HepG2 (cell line): ENCODE results near the gene CA12. TPM values are rescaled to one million over a fixed set of nuclear protein-coding genes. Genes with fewer than 3 reads are reported as not detected.

Source experiments
- ARID4A ChIP-seq: sonication (generic); formaldehyde crosslinking; IDR thresholded peaks from 2 replicates; pipeline ENCODE4 v1.5.0; 2020; ENCODE audit warnings: mild to moderate bottlenecking, missing genetic modification reagents, borderline replicate concordance
- ATAD3A ChIP-seq: sonication (generic); formaldehyde crosslinking; IDR thresholded peaks from 2 replicates; pipeline ENCODE4 v1.4.0; 2020; ENCODE audit warnings: missing genetic modification reagents
- MYPOP ChIP-seq: sonication (generic); formaldehyde crosslinking; IDR thresholded peaks from 2 replicates; pipeline ENCODE4 v1.8.1; 2023; ENCODE audit warnings: mild to moderate bottlenecking, moderate library complexity, missing genetic modification reagents
- TOPORS ChIP-seq: sonication (generic); formaldehyde crosslinking; IDR thresholded peaks from 2 replicates; pipeline ENCODE4 v1.8.0; 2023; ENCODE audit warnings: mild to moderate bottlenecking, missing genetic modification reagents
- ZBTB7A ChIP-seq: sonication (generic); formaldehyde crosslinking; IDR thresholded peaks from 2 replicates; pipeline ENCODE4 v1.8.0; 2022; ENCODE audit warnings: mild to moderate bottlenecking, missing genetic modification reagents
- ZNF136 ChIP-seq: sonication (generic); formaldehyde crosslinking; IDR thresholded peaks from 2 replicates; pipeline ENCODE4 v1.8.1; 2022; ENCODE audit warnings: low read depth, mild to moderate bottlenecking, moderate library complexity, missing genetic modification reagents
- ZNF292 ChIP-seq: sonication (generic); formaldehyde crosslinking; IDR thresholded peaks from 2 replicates; pipeline ENCODE4 v1.8.1; 2022; ENCODE audit warnings: mild to moderate bottlenecking, low read depth, missing genetic modification reagents, borderline replicate concordance
- polyA plus RNA-seq, 8 experiments: library from polyadenylated mRNA; depleted of rRNA in 3 of 8; stranded (reverse) in 7 of 8; unstranded in 1 of 8; fragments of >200 nt; fragmentation: Illumina TruSeq in 4 of 8; extraction: Trizol in 4 of 8; gene quantifications; 2 replicates each; pipeline versions ENCODE4 v1.2.1 to v1.2.3, GENCODE V29; 2011 to 2016; ENCODE audit warnings: low read depth in 4 of 8, missing spikeins in 1 of 8, mixed read lengths in 1 of 8; ENCODE audit not compliant: insufficient read depth in 1 of 8
- total RNA-seq, 5 experiments: library from RNA; depleted of rRNA; stranded (reverse); fragments of >200 nt; fragmentation: Illumina TruSeq; extraction: Trizol; gene quantifications; 2 replicates each; pipeline ENCODE4 v1.2.3, GENCODE V29; 2016; ENCODE audit warnings: low read depth in 1 of 5

The CA12 gene
- total and polyA plus RNA-seq, 2 of the 13 experiments (the other 11 are each of a cell fraction or from before 2014, with no cell fraction given), result 0.07 to 0.20 TPM

- TF ChIP-seq ARID4A (CRISPR knock-in tag), result no peak
- no peak for TF ChIP-seq ZNF136 (CRISPR knock-in tag)
- no peak for TF ChIP-seq ATAD3A (CRISPR knock-in tag)
- TF ChIP-seq ZNF292 (CRISPR knock-in tag), result no peak
- TF ChIP-seq TOPORS (CRISPR knock-in tag), result no peak
- TF ChIP-seq ZBTB7A (CRISPR knock-in tag), result no peak
- TF ChIP-seq MYPOP (CRISPR knock-in tag), result no peak
Measured at GRCh38 chr15:63395730-63396151, 14.1 kb upstream of the CA12 start (continued).
